GM23248 (cell line): ENCODE data around the gene TSHZ2.

Experiments used
- EZH2 ChIP-seq: fragments of 200-600 bp; sonication (generic); IDR thresholded peaks from 2 replicates; pipeline ENCODE4 v1.6.1; 2018; ENCODE audit warnings: antibody characterized with exemption, mild to moderate bottlenecking; ENCODE audit not compliant: insufficient read depth, poor library complexity, severe bottlenecking
- EZH2phosphoT487 ChIP-seq: fragments of 200-600 bp; sonication (generic); IDR thresholded peaks from 2 replicates; pipeline ENCODE4 v1.6.1; 2018; ENCODE audit warnings: antibody characterized with exemption, moderate library complexity, mild to moderate bottlenecking, low read depth; ENCODE audit not compliant: insufficient read depth

GRCh38 chr20:53165452-53165851 lies 193.3 kb downstream of the TSHZ2 start:
- TF ChIP-seq EZH2 (no peak), EZH2phosphoT487 (no peak)
